IPS-18c (cell line): ENCODE results near the gene ATXN2L.
A peak's percentile ranks its signal among the peaks of the same experiment; 100 is the strongest.

Experiments used
- H3K4me3 ChIP-seq: 2 replicates; pipeline ENCODE4 v1.7.0; 2013; ENCODE audit warnings: low read depth, mild to moderate bottlenecking, low read length, moderate library complexity; ENCODE audit not compliant: insufficient read depth
- H3K9me3 ChIP-seq: one replicate; pipeline ENCODE4 v1.6.1; 2013; ENCODE audit warnings: mild to moderate bottlenecking, low read length, moderate library complexity; ENCODE audit not compliant: control insufficient read depth, insufficient read depth

Gene ATXN2L

DNA sequence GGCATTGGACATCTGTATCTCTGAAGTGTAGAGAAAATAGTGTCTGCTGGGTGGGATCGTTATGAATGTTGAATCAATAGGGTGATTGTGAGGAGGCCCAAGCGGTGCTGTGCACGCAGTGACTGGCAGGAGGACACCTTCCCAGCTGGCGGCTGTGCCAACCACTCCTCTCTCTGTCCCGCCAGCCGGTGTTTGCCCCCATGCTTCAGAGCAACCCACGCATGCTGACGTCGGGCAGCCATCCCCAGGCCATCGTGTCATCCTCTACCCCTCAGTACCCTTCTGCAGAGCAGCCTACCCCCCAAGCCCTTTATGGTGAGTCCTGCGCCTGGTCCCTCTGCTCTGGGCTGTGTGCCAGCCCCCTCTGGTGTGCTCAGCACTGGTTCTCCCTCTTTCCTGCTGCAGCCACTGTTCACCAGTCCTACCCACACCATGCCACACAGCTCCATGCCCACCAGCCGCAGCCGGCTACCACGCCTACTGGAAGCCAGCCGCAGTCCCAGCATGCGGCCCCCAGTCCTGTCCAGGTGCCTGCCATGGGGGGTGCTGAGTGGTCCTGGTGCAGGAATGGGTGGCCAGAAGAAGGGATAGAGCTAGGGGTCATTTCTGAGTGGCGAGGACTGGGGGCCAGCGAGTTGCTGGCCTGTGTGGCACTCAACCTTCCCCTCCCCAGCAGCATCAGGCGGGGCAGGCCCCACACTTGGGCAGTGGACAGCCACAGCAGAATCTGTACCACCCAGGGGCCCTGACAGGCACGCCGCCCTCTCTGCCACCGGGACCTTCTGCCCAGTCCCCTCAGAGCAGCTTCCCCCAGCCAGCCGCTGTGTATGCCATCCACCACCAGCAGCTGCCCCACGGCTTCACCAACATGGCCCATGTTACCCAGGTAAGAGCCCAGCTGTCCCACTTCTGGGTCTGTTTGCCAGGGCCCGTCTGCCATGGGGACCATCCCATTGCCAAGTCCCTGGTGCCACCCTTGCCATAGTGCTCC, 12.4 kb downstream of the ATXN2L start:
- no peak overlapping the region for H3K4me3 ChIP-seq
- no peaks in the 10 kb centered on the region for H3K9me3 ChIP-seq

DNA sequence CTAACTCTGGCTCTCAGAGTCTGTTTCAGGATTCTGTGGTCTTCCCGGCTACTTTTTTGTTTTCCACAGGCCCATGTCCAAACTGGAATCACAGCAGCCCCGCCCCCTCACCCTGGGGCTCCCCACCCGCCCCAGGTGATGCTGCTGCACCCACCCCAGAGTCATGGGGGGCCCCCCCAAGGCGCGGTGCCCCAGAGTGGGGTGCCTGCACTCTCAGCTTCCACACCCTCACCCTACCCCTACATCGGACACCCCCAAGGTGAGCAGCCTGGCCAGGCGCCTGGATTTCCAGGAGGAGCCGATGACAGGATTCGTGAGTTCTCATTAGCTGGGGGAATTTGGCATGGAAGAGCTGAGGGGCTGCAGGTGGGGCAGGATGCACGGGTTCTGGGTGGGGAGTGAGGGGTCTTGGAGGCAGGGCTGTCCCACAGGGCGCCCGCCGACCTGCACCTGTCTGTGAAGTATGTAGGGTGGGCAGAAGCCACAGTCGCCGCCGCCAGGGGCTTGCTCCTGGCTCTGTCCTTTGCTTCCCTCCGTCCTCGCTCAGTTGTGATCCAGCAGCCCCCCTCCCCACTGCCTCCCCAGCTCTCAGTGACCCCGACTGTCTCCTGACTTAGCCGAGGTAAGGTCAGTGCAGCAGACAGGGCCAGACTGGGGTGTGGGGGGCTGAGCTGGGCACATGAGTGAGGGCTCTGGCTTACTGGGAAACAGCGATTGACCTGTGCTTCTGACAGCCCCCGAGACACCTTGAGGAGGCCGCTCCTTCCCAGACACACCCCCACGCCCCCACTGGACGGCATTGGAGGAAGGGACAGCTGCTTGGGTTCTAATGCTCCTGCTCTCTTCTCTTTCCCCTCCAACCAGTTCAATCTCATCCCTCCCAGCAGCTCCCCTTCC, 13.3 kb downstream of the ATXN2L start:
- no peak overlapping the region for H3K4me3 ChIP-seq
- H3K9me3 ChIP-seq, result no peaks in the 10 kb centered on the region

DNA sequence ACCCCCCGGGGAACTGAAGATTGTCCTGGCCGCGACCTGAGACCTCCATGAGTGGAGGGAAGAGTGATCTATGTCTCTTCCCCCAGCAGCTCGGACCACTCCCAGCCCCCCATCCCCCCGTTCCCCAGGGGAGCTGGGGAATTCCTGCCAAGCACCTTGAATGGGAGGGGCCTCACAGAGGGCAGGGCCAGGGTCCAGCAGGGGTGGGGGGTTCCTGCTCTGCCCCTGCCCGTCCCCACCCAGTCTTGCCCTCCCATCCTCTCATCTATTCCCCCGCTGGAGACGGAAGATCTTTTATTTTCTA, 13.9 kb downstream of the ATXN2L start:
- H3K4me3 ChIP-seq, result no peak overlapping the region
- no peaks in the 10 kb centered on the region for H3K9me3 ChIP-seq

DNA sequence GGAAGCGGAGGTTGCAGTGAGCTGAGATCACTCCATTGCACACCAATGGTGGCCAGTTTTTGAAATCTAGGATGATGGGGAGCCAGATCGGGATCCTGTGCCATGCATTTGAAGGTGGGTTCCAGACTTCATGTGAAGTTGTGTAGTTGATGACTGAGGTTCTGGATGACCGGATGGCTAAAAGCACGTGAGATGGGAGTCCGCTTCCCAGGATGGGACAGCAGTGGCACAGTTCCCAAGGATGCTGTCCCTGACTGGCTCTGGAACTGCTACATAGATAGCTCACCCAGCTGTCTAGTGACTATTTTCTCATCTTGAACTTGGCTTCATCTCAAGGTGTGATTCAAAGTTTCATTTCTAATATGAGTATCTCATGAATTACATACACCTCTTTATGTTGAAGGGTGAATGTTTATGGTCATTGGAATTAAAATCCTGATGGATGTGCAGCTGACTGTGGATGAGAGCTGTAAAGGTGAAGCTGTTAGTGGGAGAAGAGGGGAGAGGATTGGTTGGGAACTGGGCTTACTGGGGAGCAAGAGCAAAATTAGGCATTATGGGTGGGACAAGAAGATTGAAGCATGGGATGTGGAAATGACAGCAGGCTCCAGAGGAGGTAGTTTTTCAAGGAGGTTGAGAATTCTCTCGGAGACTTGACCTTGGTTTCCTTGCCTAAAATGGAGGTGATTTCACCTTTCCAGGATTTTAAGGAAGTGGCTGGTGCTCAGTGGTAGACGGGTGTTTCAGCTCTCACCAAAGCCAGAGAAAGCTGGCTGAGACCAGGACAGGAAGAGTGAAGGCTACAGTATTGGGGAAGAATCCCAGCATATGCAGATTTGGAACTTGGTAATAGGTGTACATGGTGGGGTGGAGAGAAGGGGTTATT, 15.1 kb downstream of the ATXN2L start:
- Histone ChIP-seq H3K9me3 (no peaks in the 10 kb centered on the region), H3K4me3 (no peak overlapping the region)

DNA sequence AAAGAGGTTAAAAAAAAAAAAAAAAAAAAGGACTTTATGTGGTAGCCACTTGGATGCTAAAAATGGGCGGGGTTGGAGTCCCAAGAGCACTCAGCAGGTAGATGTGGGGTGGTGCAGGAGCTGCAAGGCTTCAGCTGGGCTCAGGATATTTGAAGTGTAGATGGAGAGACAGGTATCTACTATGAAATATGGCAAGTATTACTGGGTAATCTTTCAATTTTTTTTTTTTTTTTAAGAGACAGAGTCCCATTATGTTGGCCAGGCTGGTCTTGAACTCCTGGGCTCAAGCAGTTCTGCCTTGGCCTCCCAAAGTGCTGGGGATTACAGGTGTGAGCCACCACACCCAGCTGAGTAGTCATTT, 15.7 kb downstream of the ATXN2L start:
- H3K9me3 ChIP-seq, result no peaks in the 10 kb centered on the region
- H3K4me3 ChIP-seq, result no peak overlapping the region

DNA sequence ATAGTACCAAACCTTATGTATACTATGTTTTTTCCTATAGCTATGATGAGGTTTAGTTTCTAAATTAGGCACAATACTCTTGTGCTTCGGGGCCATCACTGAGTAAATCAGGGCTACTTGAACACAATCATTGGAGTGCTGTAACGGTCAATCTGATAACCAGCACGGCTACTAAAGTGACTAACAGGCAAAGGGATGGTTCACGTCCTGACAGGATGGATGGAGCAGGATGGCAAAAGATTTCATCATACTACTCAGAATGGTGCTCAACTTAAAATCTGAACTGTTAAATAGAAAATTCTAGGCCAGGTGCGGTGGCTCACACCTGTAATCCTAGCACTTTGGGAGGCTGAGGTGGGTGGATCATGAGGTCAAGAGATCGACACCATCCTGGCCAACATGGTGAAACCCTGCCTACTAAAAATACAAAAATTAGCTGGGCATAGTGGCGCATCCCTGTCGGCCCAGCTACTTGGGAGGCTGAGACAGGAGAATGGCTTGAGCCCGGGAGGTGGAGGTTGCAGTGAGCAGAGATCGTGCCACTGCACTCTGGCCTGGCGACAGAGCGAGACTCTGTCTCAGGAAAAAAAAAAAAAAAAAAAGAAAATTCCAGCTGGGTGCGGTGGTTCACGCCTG, 16.3 kb downstream of the ATXN2L start:
- Histone ChIP-seq H3K4me3 (no peak overlapping the region), H3K9me3 (no peaks in the 10 kb centered on the region)

DNA sequence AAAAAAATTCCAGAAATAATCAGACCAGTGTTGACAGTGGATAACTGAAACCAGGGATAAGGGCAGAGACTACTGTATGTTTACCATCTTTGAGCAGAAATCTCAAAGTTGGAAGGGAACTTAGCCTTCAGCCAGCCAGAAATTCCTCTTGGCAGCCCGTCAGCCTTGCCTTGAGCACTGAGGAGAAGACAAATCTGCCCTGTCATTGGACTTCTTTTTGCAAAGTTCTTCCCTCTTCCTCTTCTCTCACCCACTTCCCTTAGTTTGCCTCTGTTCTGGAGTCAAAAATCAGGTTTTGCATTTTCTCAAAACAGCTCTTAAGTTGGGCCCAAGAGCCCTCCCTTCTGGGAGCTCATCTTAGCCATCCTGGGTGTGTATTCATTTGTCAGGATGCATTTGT, 17.1 kb downstream of the ATXN2L start:
- no peaks in the 10 kb centered on the region for H3K9me3 ChIP-seq
- H3K4me3 ChIP-seq, result no peak overlapping the region

DNA sequence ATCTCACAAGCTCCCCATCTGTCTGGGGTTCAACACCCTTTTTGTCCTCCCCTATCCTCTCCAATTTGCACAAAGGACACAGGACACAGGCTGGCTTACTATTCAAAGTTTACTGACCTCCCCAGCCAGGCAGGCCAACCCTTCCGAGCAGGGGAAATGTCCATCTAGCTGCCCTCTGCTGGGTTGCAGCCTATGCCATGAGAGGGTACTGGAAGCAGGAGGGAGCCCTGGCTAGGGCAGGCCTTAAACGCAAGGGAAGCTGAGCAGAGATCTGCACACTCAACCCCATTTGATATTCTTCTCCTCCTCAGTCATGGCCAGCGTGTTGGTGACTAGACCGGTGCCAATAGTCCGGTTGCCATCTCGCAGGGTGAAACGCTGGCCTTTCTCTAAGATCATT, 19.9 kb downstream of the ATXN2L start:
- H3K9me3 ChIP-seq, result no peaks in the 10 kb centered on the region
- H3K4me3 ChIP-seq, result no peak overlapping the region

DNA sequence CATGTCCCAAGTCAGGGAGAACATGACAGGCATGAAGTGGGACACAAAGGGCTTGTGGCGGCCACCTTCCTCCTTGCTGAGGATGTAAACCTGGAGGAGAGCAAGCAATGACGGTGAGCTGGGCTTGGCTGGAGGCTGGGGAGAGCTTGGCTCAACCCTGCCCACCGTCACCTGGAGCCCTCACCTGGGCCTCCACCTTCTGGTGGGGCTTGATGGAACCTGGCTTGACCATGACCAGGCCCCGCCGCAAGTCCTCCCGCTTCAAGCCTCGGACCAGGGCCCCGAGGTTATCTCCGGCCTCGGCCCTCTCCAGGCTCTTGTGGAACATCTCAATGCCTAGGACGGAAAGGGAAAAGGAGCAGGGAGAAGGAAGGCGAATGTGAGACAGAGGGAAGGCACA, 21.0 kb downstream of the ATXN2L start:
- no peaks in the 10 kb centered on the region for H3K9me3 ChIP-seq
- H3K4me3 ChIP-seq, result no peak overlapping the region

DNA sequence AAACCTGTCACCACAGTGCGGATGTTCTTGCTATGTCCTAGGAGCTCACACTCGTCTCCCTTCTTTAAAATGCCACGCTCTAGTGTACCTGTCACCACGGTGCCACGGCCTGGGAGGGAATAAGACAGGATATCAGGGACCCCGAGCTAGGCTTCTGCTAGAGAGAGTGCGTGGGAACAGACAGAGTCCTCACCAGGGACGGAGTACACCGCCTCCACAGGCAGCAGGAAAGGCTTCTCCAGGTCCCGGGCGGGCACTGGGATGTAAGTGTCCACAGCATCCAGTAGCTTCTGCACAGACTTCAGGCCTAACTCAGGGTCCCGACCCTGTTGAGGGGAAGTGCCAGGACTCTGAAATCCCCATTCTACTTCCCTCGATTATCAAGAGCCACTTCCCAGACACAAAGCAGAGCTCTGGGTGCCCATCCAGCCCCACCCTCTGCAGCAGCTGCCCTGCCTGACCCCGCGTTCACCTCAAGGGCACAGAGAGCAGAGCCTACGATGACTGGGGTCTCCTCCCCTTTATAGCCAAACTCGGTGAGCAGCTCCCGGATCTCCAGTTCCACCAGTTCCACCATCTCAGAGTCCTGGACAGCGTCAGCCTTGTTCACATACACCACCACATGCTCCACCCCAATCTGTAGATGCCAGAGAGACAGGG, 21.6 kb downstream of the ATXN2L start:
- Histone ChIP-seq H3K4me3 (no peak overlapping the region), H3K9me3 (no peaks in the 10 kb centered on the region)

DNA sequence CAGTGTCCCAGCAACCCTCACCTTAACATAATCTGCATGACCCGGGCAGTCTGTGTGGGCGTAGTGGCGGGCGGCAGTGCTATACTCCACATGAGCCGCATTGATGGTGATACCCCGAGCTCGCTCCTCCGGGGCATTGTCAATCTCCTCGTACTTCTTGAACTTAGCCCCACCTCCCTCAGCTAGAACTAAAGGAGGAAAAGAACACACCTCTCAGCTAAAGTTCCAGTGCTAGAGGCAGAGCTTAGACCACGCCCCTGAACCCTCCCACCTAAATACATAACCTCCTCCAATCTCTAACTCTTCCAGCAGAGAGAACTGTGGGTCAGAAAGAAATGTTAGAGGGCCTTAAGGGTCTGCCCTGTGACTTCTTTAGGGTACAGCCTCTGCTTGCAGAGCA, 22.5 kb downstream of the ATXN2L start:
- Histone ChIP-seq H3K9me3 (no peaks in the 10 kb centered on the region), H3K4me3 (peak overlapping the region; percentile 94)

DNA sequence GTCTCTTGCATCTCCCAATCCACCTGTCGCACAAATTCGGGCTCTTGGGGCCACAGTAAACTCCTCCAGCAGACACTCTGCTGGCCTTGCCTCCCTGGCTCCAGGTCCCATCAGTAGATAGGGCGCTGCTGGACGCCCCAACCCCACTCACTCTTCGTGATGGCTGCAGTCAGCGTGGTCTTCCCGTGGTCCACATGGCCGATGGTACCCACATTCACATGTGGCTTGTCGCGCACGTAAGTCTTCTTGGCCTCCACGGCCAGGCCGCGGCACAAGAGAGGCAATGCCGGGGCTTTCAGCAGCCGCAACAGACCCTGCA, 22.9 kb downstream of the ATXN2L start:
- Histone ChIP-seq H3K4me3 (peak overlapping the region; percentile 94), H3K9me3 (no peaks in the 10 kb centered on the region)

DNA sequence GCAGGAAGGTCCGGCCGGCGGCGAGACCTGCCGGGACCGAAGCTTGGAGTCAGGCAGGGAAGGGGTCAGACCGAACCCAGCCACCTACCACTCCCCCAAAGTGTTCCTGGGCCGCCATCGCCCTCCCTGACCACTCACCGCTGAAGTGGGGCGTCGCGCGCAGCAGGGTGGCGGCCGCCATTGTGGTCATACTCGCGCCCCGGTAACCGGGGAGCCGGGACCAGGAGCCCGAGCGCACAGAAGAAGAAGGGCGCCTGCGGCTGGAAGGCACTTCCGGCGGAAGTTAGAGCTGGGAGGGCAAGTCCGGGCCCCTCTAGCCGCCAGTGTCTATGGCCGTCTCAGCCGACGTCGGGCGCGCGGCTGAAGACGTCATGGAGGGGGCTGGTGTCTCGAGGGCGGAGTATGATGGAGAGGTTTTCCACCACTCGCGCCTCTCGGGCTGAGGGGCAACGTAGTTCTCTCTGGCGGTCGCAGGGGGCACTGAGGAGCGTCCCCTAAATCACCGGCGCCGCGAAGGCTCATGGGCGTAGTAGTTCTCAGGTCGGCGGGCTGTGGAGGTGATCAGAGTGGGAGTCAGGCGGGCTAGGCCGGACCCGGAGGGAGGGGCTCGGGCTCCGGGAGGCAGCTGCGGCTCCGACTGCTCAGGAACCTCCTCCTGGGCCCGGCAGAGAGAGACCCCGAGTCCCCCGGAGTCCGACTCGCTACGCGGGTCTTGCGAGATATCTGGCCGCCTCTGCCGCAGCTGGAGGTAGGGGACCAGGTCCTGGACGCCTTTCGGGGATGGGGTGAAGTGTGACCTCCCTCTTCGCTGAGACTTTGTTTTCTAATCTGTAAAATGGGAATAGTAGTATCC, 23.5 kb downstream of the ATXN2L start, which contains the start of gene TUFM:
TUFM (minus strand) TSS at position 269 of the 853 bp plus-strand sequence; CDS start at position 190, 79 bp downstream.
- Histone ChIP-seq H3K9me3 (no peaks in the 10 kb centered on the region), H3K4me3 (peak within 1 kb of the TSS; percentile 94)

DNA sequence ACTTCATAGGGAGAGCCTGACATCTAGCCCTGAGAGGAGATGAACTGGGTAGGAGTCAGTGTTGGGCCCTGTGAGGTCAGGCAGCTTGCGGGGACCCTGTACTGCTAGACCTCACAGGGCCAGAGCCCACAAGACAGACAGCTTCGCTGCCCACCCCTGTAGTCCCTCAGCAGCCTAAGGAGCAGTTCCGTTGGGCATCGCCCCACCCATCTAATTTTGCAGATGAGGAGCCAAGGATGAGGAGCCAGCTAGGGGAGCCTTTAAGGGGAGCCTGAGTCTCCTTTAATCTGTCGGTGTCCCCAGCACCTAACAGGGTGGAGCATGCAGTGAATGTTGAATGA, 24.1 kb downstream of the ATXN2L start:
- Histone ChIP-seq H3K4me3 (peak overlapping the region; percentile 75), H3K9me3 (no peaks in the 10 kb centered on the region)

DNA sequence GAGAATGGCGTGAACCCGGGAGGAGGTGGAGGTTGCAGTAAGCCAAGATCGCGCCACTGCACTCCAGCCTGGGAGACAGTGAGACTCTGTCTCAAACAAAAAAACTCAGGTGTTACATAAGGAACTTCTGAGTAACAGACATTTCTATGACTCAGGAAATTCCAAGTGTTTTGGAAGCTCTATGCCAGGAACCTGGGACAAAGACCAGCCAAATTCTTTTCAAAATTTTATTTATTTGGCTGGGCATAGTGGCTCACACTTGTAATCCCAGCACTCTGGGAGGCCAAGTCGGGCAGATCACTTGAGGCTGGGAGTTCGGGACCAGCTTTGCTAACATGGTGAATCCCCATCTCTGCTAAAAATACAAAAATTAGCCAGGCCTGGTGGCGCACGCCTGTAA, 35.6 kb downstream of the ATXN2L start:
- no peaks in the 10 kb centered on the region for H3K9me3 ChIP-seq
- no peak overlapping the region; the same call in 1 of the 2 replicates for H3K4me3 ChIP-seq

DNA sequence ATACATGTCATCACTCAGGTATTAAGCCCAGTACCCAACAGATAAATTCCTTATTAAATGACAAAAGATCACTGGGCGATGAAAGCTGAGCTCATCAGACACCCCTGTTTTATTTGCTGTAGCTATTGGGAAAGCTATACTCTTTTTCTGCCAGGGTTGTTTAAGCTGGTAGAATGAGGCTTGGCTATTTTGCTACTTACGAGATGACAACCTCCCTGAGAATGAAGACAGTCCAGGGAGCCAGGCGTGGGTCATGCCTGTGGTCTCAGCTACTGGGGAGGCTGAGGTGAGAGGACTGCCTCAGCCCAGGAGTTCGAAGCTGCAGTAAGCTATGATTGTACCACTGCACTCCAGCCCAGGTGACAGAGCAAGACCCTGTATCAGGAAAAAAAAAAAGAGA, 36.5 kb downstream of the ATXN2L start:
- Histone ChIP-seq H3K4me3 (no peak overlapping the region), H3K9me3 (no peaks in the 10 kb centered on the region)
